DMS 273 (cell line): ENCODE measurements around the gene UNC5B.
A peak's percentile ranks its signal among the peaks of the same experiment; 100 is the strongest.
"Not testable (repeated sequence)": the region's sequence is repeated elsewhere in the genome, so short reads cannot be mapped to it uniquely, and the experiment has no call there.

Source experiments
- DNase-seq: peaks from one replicate; lab custom pipeline; 2025; ENCODE audit not compliant: unreplicated experiment; lab: John Stamatoyannopoulos, UW

The UNC5B gene

DNA sequence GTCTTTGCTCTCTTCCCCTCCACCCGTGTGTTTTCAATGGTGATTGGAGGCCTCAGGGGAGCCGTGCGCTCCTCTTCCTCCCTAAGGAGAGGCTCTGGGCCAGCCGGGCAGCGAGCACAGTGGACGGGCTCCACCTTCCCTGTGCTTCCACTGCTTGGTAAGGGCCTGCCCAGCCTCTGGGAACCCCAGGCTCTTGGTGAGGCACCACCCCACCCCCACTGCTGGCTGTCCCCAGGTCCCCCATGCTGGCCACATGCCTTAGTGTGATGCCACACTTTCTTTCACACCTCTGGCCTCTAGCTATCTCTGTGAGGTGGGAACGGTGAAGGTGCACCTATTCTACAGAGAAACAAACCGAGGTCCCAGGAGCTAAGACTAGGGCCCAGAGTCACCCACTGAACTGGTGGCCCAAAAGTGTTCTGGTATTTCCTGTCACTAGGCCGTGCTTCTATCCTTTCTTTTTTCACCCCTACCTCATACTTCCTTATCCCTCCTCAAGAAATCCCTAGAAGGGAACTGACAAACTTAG is 53.3 kb downstream of the UNC5B start:
- no peak for DNase-seq

DNA sequence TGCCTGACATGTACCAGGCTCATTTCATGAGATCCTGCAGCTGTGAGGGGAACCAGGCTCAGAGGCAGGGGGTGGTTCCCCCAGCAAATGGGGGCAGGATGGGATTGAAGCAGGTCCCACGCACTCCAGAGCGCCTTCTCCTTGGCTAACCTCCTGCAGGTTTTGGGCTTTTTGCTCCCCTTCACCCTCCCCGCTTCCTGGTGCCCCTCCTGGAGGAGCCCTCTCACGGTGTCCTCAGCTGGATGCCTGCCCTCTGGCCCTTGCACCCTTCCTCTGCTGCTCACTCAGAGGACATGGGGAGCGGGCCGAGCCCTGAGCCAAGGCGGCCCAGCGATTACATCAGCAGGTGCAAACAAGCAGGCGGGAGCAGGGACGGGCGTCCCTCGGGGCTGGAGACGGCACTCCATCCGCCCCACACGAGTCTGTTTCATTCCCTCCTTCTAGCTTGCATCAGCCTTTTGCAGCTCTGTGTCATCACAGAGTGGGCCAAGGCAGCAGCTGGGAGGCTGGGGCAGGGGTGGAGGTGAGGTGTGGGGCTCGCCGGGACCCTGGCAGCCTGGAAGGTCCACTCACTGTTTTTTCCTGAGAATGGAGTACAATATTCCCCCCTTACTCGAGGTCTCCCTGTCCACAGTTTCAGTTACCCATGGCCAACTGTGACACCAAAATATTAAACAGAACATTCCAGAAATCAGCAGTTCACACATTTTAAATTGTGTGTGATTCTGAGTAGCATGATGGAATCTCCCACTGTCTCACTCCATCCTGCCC is 54.0 kb downstream of the UNC5B start:
- peak; percentile 72 for DNase-seq

DNA sequence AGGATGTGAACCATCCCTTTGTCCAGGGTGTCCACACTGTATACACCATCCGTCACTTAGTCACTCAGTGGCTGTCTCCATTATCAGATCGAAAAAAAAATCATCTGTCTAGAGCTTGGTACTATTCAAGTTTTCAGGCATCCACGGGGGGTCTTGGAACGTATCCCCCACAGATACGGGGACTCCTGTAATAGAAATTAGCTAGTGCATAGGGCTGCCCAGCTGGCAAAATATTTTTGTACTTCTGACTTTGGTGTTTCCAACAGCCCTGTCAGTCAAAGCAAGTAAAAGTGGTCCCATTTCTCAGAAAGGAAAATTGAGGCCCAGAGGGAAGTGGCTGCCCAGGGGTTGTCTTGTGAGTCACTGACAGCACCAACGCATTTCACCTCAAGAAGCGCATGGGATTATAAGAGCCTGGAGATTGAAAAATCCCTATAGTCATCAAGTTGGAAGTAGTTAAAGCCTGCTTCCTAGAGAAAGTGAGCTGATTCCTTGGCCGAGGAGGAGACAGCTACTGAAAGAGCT is 54.6 kb downstream of the UNC5B start:
- DNase-seq, result no peak

DNA sequence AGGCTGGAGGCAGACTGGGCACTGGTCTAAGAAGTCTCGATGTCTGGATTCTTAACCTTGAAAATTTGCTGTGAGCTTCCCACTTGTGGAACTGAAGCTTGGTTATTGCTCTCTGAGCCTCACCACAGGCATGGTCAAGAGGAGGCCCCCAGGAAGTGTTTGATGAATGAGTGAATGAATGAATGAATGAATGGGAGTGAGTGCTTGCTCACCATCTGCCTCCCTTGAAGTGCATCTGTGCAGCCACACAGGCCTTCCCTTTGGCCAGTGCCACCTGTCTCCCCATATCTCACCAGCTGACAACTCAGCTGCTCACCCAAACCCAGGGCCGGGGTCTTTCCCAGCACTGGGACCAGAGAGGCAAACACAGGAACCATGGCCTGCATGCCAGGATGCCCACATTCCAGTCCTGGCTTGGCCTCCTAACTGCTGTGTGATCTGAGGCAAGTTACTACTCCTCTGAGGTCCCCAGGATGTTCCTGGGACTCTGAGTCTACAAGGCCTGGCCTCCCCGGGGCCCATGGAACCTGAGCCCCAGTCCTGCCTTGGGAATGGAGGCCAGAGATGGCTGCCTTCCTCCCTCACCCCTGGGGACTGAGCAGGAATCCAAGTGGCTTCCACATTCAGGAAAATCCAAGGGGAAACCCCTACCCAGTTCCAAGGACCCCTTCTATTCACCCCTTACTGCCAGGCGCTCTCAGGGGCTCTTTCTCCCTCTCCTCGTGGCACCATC is 55.3 kb downstream of the UNC5B start:
- peak; percentile 47 for DNase-seq

DNA sequence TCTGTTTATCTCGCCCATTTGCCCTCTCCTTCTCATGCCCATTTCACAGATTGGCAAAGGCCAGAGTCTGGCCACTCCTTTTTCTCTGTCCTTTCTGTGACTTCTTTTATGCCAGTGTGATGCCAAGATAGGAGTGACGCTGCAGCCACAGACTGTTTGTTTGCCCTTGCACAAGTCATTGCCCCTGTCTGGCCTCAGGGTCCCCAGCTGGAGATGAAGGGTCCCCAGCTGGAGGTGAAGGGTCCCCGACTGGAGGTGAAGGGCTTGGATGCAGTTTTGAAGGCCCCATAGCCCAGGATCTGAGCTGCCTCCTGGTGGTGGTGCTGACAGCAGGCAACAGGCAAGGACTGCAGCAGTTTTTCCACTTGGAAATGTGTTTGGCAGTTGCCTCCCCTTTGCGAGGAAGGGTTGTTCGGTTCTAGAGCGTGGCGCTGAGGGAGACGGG is 55.9 kb downstream of the UNC5B start:
- peak; percentile 77 for DNase-seq

DNA sequence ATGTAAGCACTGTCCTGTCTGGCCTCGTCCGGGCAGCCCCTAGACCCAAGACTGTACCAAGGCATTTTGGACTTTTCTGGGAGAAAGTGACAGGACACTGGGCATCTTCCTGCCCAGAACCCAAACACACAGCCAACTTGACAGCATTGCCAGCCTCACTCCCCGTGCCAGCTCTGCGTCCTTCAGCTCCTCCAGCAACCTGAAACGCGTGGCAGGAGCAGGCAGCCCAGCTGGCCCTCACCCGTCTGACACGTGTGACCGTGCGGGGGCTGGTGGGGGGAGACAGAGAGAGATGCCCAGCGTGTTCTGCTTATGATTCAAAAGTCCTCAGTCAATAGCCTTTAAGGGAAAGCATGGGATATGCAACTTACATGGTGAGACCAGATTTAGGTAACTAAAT is 56.4 kb downstream of the UNC5B start:
- peak; percentile 43 for DNase-seq

DNA sequence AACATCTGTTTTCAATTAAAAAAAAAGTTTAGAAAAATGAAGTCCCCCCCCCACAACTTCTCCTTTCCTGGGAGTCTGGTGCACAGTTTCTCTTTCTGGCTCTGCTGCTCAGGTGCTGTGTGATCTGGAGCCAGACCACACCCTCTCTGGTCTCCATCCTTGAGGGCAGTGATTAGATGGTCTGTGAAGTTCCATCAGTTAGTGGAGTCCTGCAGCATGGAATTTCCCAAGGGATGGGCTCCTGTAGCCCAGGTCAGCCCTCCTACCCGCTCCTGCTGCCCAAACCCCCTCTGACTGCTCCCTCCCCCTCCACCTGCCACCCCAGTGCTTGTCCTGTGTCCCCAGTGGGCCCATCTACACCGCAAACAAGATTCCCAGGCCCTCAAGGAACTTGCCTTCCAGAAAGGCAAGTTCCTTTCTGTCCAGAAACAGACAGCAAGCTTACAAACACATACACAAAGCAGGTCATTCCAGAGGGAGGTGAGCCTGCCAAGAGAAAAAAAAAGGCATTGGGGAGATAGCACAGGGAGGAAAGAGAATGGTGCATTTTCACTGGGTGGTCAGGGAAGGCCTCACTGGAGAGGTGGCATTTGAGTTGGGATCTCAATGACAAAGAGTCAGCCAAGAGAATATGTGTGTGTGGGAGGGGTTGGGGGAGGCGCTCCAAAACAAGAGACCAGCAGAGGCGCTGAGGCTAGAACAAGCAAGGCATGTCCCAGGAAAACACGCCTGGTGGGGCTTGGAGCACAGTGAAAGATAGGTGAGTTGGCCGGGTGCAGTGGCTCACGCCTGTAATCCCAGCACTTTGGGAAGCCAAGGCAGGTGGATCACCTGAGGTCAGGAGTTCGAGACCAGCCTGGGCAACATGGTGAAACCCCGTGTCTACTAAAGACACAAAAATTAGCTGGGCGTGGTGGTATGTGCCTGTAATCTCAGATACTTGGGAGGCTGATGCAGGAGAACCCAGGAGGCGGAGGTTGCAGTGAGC is 57.2 kb downstream of the UNC5B start:
- peak; percentile 35 for DNase-seq

DNA sequence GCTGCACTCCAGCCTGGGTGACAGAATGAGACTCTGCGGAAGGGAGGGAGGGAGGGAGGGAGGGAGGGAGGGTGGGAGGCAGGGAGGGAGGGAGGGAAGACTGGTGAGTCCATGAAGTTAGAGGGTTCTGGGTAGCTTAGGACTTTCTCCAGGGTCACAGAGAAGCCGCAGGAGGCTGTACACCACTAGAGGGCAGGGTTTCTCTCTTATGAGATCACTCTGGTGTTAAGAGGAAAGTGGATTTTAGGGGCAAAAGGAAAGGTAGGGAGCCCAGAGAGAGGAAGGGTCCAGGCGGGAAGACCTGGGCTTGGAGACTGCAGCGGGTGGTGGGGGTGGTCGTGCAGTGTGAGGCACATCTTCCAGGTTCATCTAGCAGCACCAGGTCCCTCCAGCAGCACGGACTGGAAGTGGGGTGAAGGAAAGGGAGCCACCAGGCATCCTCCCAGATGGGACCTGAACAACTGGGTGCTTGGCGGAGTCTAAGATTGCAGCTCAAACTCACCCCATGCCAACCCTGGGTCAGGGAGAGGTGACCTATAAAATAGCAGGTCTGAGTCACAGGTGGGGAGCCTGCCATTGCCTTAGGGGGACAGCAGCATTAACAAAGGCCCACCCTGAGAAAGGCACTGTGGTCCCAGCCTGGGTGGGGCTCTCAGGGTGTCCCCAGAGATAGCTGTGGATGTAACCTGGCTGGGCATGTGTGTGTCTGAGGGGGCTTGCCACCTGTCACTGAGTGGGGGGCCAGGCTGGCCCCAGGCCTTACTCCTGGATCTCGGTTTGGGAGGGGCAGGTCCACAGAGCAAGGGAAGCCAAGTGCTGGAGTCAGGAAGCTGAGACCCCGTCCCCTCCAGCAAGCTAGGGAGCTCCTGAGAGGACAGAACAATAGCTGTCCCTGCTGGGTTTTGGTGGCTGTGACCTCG is 58.2 kb downstream of the UNC5B start:
- peak; percentile 87 for DNase-seq

DNA sequence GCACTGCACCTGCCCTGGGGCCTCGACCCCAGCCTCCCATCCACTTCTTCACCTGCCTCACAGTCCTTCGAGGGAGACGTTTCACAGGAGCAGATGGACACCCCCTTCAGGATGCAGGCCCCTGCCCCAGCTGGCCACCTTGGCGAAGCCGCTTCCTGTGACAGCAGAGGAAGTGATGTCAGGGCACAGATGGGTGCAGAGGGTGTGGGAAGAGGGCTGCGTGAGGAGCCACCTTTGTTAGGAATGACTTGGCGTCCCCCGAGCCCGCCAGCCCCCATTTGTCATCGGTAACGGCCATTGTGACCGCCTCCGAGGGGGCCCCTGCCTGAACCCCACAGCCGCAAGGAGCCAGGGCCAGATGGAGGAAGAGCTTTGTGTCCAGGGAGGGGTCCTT is 59.3 kb downstream of the UNC5B start:
- DNase-seq, result peak; percentile 30

DNA sequence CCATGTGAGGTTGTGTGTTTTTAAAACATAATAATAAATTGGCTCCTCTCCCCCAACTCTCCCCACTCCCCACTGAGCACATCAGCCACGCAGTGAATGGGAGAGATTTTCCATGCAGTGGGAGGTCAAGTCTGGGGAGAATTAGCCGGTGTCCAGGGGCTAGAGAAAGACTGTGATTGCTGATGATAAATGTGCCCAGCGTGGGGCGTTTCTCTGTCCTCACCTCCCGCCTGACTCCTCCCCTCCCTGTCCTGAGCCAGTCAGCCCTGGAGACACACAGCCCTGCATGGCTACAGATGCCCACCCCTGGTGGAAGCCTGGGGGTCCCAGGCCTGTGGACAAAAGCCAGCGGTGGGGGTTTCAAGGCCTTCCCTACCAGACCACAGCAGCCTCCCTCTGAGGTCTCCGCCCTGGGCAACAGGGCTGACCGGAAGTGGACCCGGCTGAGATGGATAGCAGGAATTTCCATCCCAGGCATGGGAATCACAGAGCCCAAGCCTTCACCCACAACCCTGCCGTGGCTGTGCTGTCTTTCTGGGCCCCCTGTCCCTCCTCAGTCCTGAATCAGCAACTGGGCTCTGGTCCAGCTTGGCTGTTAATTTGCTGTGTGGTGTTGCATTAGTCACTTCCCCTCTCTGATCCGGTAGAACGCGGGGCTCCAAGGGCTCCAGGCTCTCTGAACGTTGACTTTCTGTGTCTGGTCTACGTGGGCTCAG is 59.8 kb downstream of the UNC5B start:
- no peak for DNase-seq

DNA sequence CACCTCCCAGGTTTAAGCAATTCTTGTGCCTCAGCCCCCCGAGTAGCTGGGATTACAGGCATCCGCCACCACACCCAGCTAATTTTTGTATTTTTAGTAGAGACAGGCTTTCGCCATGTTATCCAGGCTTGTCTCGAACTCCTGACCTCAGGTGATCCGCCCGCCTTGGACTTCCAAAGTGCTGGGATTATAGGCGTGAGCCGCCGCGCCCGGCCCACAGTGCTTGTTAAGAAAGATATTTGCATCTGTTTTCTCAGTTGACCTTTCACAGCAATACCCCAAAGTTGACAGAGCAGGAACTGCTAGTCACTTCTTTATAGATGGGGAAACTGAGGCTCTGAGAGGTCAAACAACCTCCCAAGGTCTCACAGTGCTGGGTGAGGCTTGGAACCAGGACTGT is 60.6 kb downstream of the UNC5B start:
- not testable (repeated sequence) for DNase-seq

DNA sequence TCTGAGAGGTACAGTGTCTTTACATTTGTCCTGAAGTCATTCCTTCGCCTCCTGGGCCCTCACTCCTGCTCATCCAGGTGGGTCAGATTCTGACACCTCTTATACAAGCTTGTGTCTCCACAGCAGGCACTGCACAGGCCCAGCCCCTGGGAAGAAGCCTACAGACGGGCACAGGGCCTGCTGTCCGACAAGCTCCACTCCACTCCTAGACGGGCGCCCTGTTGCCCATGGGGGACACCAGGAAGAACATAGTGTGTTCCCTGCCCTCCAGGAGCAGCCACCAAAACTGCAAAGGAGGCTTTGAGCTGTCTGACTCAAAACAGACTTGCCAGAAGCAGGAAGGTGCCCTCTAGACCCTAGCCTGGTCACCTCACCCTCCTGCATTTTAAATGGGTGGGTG is 61.1 kb downstream of the UNC5B start:
- no peak for DNase-seq

DNA sequence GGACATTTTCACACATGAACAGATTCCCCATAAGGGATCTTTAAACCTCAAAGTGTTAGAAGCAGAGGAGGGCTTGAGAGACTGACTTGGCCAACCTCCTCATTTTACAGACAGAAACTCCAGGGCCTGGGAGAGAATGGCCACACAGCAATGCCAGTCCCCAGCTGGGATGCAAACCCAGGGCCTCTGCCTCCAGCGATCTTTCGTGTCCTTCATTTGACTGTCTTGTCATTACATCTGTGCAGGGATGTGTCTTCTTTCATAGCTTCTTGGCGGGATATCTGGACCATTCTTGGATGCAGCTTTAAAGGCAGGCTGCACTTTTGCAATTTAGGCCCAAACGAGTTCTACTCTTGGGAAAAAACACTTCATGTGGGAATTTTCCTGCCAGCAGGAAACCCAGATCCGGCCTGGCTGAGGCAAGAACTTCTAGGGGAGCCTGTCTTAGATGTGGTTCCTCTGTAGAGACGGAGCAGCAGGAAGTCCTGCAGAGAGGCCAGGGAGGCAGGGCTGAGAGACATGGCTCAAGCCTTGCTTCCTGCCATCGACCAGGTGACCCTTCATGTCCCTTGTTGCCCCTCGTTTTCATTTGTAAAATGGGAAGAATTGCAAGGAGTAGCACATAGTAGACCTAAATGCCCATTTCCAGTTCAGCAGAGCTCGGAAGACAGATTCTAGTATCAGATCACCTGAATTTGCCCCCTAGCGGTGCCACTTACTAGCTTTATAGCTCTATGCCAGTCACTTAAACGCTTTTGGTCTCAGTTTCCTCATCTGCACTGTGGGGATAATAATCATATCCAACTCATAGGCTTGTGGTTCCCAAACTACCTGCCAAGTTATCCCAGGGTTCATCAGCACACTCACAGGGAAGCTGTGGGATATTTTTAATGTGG is 62.8 kb downstream of the UNC5B start:
- DNase-seq, result no peak

DNA sequence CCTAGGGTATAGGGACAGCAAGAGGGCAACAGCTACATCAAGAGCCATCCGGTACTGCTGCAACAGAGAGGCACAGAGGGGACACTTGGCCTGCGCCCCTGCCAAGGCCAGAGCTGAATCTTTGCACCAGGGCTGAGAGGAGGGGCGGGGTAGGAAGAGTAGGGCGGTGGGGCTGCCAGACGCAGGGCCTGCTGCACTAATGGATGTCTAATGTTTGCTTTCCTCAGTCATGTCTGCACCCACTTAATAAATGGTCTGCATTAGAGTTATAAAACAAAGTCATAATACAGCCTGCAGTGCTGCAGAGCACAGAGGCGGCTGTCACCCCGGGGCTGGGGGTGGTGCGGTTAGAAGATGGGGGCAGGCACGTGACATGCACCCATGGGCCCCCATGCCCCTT is 64.5 kb downstream of the UNC5B start:
- DNase-seq, result no peak

DNA sequence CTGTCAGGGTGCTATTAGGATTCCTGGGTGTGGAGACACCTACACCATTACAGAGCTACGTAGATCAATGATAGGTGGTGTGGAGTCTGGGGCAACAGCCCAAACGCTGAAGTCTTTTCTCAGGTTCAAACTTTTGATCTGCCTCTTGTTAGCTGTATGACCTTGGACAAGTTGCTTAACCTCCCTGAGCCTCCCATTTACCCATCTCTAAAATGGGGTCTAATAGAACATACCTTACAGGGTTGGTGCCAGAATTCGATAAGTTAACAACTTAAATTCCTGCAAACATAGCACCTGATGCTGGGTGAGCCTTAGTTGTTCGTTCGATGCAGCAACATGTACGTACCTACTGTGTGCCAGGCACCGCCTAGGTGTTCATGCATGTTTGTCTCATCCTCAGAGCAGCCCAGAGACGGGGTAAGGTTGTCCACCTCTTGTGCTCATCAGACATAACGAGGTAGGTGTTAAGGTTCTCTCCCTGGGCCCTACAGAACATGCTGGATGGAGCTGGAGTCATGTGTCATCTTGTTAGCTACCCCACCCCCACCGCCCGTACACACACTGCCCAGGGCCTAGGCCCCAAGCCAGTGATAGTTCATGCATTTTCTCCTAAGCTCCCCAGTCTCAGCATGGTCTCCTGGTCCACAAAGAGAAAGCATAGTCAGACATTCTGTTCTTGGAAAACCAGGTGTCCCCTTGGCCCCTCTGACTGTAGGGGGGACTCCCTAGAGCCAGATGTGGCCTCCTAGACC is 65.7 kb downstream of the UNC5B start:
- no peak for DNase-seq

DNA sequence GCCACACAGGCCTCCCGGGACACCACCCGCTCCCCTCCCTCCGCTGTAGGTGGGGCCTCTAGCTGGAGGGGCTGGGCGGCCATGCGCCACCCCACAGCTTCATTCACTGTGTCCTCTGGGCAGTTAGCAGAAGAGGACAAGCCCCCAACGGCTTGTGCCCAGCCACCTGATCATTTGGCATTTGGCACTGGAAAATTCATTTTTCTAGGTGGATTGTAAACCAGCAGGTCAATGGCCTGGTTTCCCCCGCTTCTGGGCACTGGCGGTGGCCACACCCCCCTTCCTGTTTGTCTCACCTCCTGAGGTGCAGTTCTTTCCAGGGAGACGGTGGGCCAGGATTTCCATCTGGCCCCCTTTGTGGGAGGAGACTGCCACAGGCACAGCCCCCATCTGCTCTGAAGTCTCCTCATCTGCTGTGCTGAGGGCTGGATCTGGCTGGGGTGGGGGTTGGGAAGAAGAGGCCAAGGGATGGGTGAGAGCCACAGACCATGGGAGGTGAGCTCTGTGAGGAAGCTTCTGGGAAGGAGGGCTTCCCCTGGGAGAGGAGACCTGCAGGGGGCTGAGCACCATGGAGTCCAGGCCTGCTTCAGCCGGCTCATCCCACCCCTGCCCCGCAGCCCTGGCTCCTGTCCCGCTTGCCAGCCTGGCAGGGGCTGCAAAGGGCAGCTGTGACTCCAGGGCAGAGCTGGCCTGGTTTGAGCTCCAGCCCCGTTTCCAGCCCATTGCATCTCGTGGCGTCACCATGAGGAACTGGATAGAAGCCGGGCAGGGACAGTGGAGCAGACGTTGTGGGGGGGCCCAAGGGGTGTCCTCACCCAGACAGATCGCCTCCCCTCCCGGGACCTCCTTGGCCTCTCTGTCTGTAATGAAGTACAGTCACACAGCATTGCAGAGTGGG is 66.6 kb downstream of the UNC5B start:
- DNase-seq, result peak; percentile 85
